K562 (cell line): ENCODE results near the gene FMO5. TPM values are rescaled to one million over a fixed set of nuclear protein-coding genes. Genes with fewer than 3 reads are reported as not detected.
"Not testable (repeated sequence)": the region's sequence is repeated elsewhere in the genome, so short reads cannot be mapped to it uniquely, and the experiment has no call there.

ENCODE experiments used
- ATAC-seq: fragments of 200-7000 bp; cut with Tn5 transposase; 3 replicates; pipeline ENCODE4 v1.9.1; 2020; ENCODE audit warnings: moderate library complexity
- BruUV-seq: library from RNA; stranded (reverse); fragments of 400-500 nt; replicated peaks from 2 replicates; lab custom pipeline; 2021; lab: Mats Ljungman, UMichigan
- CTCF ChIA-PET: fragments of 300-600 bp; formaldehyde crosslinking; extraction: SDS; loops from one replicate; lab custom pipeline; 2021; ENCODE audit warnings: low intra/inter-chr PET ratio; lab: Yijun Ruan, JAX
- POLR2A ChIA-PET: fragments of 300-600, 350-650 bp; sonication (Branson Sonifier 250); formaldehyde crosslinking; extraction: SDS; loops from one replicate; lab custom pipeline; 2021; ENCODE audit warnings: antibody characterized with exemption, inconsistent platforms; lab: Yijun Ruan, JAX
- DNase-seq, 4 experiments: peaks; one replicate each; pipeline versions ENCODE4 v3.0.0 to v3.0.0-alpha.2; 2011 to 2018; ENCODE audit warnings: low spot score in 3 of 4, mixed read lengths in 3 of 4; ENCODE audit errors: extremely low read depth in 1 of 4
- FAIRE-seq: peaks from 2 replicates; lab custom pipeline; 2011; peaks lifted over from hg19 to GRCh38; lab: Jason Lieb, UNC
- H2AFZ ChIP-seq: 2 replicates; pipeline ENCODE4 v1.6.0; 2011; ENCODE audit warnings: low read depth, low read length, control low read depth, inconsistent platforms
- H3K27ac ChIP-seq: fragments of 200-600 bp; 3 replicates; pipeline ENCODE4 v1.8.0; 2011; ENCODE audit warnings: low read depth, mild to moderate bottlenecking, control low read depth, inconsistent platforms, low read length, moderate library complexity, mixed read lengths; ENCODE audit errors: extremely low read depth
- H3K27me3 ChIP-seq, 2 experiments: fragments of 300-600 bp in 1 of 2; 2 replicates in 1 of 2; 3 replicates in 1 of 2; pipeline versions ENCODE4 v1.6.0 to v1.8.0; 2011; ENCODE audit warnings: inconsistent platforms in 2 of 2, low read length in 2 of 2, mild to moderate bottlenecking in 1 of 2, mixed read lengths in 1 of 2, moderate library complexity in 1 of 2; ENCODE audit not compliant: control insufficient read depth in 2 of 2, insufficient read depth in 2 of 2
- H3K36me3 ChIP-seq: fragments of 300-600 bp; 3 replicates; pipeline ENCODE4 v1.8.0; 2011; ENCODE audit warnings: mild to moderate bottlenecking, low read length, inconsistent platforms; ENCODE audit not compliant: control insufficient read depth, insufficient read depth
- H3K4me1 ChIP-seq, 2 experiments: fragments of 200-600 bp in 1 of 2; replicated peaks in 1 of 2; 2 replicates in 1 of 2; 3 replicates in 1 of 2; pipeline versions ENCODE4 v1.5.1 to v1.8.0; 2011; ENCODE audit warnings: inconsistent platforms in 2 of 2, low read length in 2 of 2, mild to moderate bottlenecking in 1 of 2, mixed read lengths in 1 of 2, moderate library complexity in 1 of 2; ENCODE audit not compliant: control insufficient read depth in 2 of 2, insufficient read depth in 2 of 2
- H3K4me2 ChIP-seq: 2 replicates; pipeline ENCODE4 v1.6.1; 2011; ENCODE audit warnings: low read length, control low read depth, inconsistent platforms, mixed read lengths; ENCODE audit not compliant: insufficient read depth
- H3K4me3 ChIP-seq: fragments of 200-600 bp; sonication (generic), shearing (Covaris generic); 2 replicates; pipeline ENCODE4 v1.5.1; 2016; ENCODE audit warnings: control low read depth, inconsistent platforms
- H3K79me2 ChIP-seq: fragments of 200-600 bp; 3 replicates; pipeline ENCODE4 v1.8.0; 2011; ENCODE audit warnings: low read length, inconsistent platforms; ENCODE audit not compliant: control insufficient read depth, insufficient read depth
- H3K9ac ChIP-seq, 2 experiments: 2 replicates each; pipeline versions ENCODE4 v1.6.0 to v1.6.1; 2011; ENCODE audit warnings: low read depth in 2 of 2, low read length in 2 of 2, control low read depth in 1 of 2, inconsistent platforms in 1 of 2, mild to moderate bottlenecking in 1 of 2, mixed read lengths in 1 of 2; ENCODE audit not compliant: insufficient read depth in 1 of 2
- H3K9me1 ChIP-seq: one replicate; pipeline ENCODE4 v1.6.0; 2011; ENCODE audit warnings: inconsistent platforms, mild to moderate bottlenecking, low read length, moderate library complexity; ENCODE audit not compliant: control insufficient read depth, insufficient read depth
- H3K9me3 ChIP-seq: replicated peaks from 2 replicates; pipeline ENCODE4 v1.5.1; 2011; ENCODE audit warnings: low read depth, low read length, inconsistent platforms; ENCODE audit not compliant: control insufficient read depth, insufficient read depth
- H4K20me1 ChIP-seq: replicated peaks from 2 replicates; pipeline ENCODE4 v1.6.1; 2011; ENCODE audit warnings: low read length, inconsistent platforms, mixed read lengths; ENCODE audit not compliant: control insufficient read depth, insufficient read depth
- CHD2 ChIP-seq: IDR thresholded peaks from 2 replicates; pipeline ENCODE4 v1.6.1; 2011; ENCODE audit warnings: low read depth, low read length
- ETV6 ChIP-seq, 3 experiments: fragments of 150-350 bp in 1 of 3; sonication (generic) in 1 of 3; formaldehyde crosslinking in 1 of 3; IDR thresholded peaks; 2 replicates each; pipeline versions ENCODE4 v1.6.1 to v1.8.0; 2014 to 2022; ENCODE audit warnings: borderline replicate concordance in 2 of 3, low read depth in 2 of 3, antibody characterized with exemption in 1 of 3, low read length in 1 of 3, mild to moderate bottlenecking in 1 of 3, missing genetic modification reagents in 1 of 3
- GATAD2A ChIP-seq: fragments of 450-650 bp; IDR thresholded peaks from 2 replicates; pipeline ENCODE4 v1.6.1; 2017
- MBD2 ChIP-seq: sonication (generic); IDR thresholded peaks from 2 replicates; pipeline ENCODE4 v1.6.1; 2016; ENCODE audit warnings: low read depth, borderline replicate concordance
- MTF1 ChIP-seq: fragments of 250-450 bp; sonication (Bioruptor Pico); IDR thresholded peaks from 2 replicates; pipeline ENCODE4 v1.9.0; 2021; ENCODE audit warnings: moderate library complexity, mild to moderate bottlenecking, inconsistent platforms, borderline replicate concordance
- NFE2L1 ChIP-seq: fragments of 450-650 bp; IDR thresholded peaks from 2 replicates; pipeline ENCODE4 v1.6.1; 2016; ENCODE audit warnings: missing genetic modification characterization, low read depth, mild to moderate bottlenecking, missing compliant biosample characterization, moderate library complexity, borderline replicate concordance
- PHF8 ChIP-seq: fragments of 200-600 bp; sonication (generic); IDR thresholded peaks from 2 replicates; pipeline ENCODE4 v1.6.1; 2012; ENCODE audit warnings: mixed run types, mild to moderate bottlenecking, inconsistent platforms, low read length, moderate library complexity, borderline replicate concordance
- STAG1 ChIP-seq: sonication (generic); formaldehyde crosslinking; IDR thresholded peaks from 2 replicates; pipeline ENCODE4 v1.5.0; 2020; ENCODE audit warnings: missing genetic modification reagents, borderline replicate concordance
- ZNF143 ChIP-seq: sonication (generic); formaldehyde crosslinking; IDR thresholded peaks from 2 replicates; pipeline ENCODE4 v1.9.0; 2022; ENCODE audit warnings: mild to moderate bottlenecking, missing genetic modification reagents
- ZNF165 ChIP-seq: fragments of 250-450 bp; sonication (Bioruptor Pico); IDR thresholded peaks from 2 replicates; pipeline ENCODE4 v1.4.0; 2020; ENCODE audit warnings: borderline replicate concordance
- ZNF780A ChIP-seq: fragments of 250-450 bp; sonication (Bioruptor Pico); IDR thresholded peaks from 2 replicates; pipeline ENCODE4 v1.5.0; 2021; ENCODE audit warnings: mild to moderate bottlenecking
- WGBS: fragments of 100-300 bp; shearing (Covaris generic); methylation state at CpG from one replicate; pipeline ENCODE4 v1.1.6; 2016; ENCODE audit warnings: low coverage, mixed read lengths; ENCODE audit not compliant: insufficient coverage; ENCODE audit errors: missing lambda C conversion rate; 5-methylcytosine and 5-hydroxymethylcytosine counted together
- in situ Hi-C: fragments of 300-500 bp; cut with MboI; formaldehyde crosslinking; loops from 4 replicates; pipeline ENCODE4 v1.15.0; 2018; ENCODE audit warnings: inconsistent platforms, mixed read lengths
- intact Hi-C: fragments of 100-400 bp; cut with micrococcal nuclease; formaldehyde crosslinking; loops from 2 replicates; pipeline ENCODE4 v1.14.2; 2022
- polyA plus RNA-seq, 8 experiments: library from polyadenylated mRNA; depleted of rRNA in 4 of 8; stranded (reverse) in 5 of 8; unstranded in 3 of 8; fragments of >200 nt; fragmentation: Nextera tagmentation in 2 of 8; fragmentation: Illumina TruSeq in 1 of 8; extraction: Ambion mirVana in 2 of 8; extraction: Trizol in 1 of 8; gene quantifications; 2 replicates each; pipeline versions ENCODE4 v1.2.1 to v1.2.3, GENCODE V29; 2011 to 2014; ENCODE audit warnings: inconsistent platforms in 1 of 8, missing spikeins in 1 of 8
- total RNA-seq, 7 experiments: library from RNA; depleted of rRNA in 6 of 7; stranded (reverse); fragments of >200 nt in 6 of 7; fragmentation: Illumina TruSeq in 2 of 7; extraction: Trizol in 2 of 7; gene quantifications; 2 replicates each; pipeline versions ENCODE4 v1.2.1 to v1.2.3, GENCODE V29; 2011 to 2021; ENCODE audit warnings: low replicate concordance in 1 of 7
- TF ChIP-seq, protein P1 (sequence below), 2 experiments: fragments of 450-650 bp in 1 of 2; sonication (generic) in 1 of 2; formaldehyde crosslinking; conservative IDR thresholded peaks; 2 replicates each; pipeline versions ENCODE4 v1.4.0 to v1.8.1; 2020 to 2022; ENCODE audit warnings: mild to moderate bottlenecking in 1 of 2, missing genetic modification reagents in 1 of 2
- TF ChIP-seq, protein P2 (sequence below): fragments of 450-650 bp; formaldehyde crosslinking; IDR thresholded peaks from 2 replicates; pipeline ENCODE4 v1.4.0; 2022; ENCODE audit warnings: missing genetic modification characterization

Gene FMO5
- total and polyA plus RNA-seq, 9 of the 15 experiments (the other 6 are each of a cell fraction or from before 2014, with no cell fraction given), result 0.11 to 0.69 (median 0.19) TPM; not detected in 1

DNA sequence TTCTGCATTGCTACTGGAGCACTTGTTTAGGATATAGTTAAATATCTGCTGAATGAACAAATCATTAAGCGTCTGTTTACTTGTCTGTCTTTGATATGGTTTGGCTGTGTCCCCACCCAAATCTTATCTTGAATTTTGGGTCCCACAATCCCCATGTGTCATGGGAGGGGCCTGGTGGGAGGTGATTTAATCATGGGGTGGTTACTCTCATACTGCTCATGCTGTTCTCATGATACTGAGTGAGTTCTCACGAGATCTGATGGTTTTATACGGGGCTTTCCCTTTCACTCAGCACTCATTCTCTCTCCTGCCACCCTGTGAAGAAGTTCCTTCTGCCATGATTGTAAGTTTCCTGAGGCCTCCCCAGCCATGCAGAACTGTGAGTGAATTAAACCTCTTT, 27.8 kb downstream of the FMO5 start:
- POLR2A ChIA-PET, result not testable (repeated sequence)
- TF ChIP-seq CHD2, result peak; percentile 49; the same call in 1 of the 2 replicates
- TF ChIP-seq, all 486 proteins: peak for 1; not testable (repeated sequence) for 485
- H3K4me3 ChIP-seq, H2AFZ ChIP-seq, CTCF ChIA-PET, in situ Hi-C loops, H3K36me3 ChIP-seq, H3K9me3 ChIP-seq, intact Hi-C loops, H4K20me1 ChIP-seq, H3K9ac ChIP-seq, H3K4me2 ChIP-seq, ATAC-seq, FAIRE-seq, BruUV-seq, H3K4me1 ChIP-seq, H3K27ac ChIP-seq, H3K27me3 ChIP-seq, H3K9me1 ChIP-seq, H3K79me2 ChIP-seq: not testable (repeated sequence)
- peak in 1 of 4 experiments; percentile 11 for DNase-seq
- WGBS, result 0% methylated on average over 3 of the region's 3 CpGs

DNA sequence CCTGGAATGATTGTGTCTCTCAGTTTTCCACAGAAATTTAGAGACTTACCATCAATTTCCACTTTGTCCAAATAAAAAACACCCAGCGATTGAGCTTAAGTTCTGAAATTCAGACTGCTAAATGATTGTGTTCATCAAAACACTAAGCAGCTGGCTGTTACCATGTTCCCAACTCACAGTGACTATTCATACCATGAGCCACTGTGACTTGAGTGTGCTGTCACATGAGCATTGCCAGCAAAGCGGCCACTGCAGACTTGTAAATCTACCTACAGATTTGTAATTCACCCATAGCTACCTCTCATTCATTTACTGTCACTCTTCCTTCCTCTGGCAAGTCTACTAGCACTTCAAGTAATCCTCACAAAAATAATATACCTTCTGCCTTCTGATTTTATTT, 35.6 kb downstream of the FMO5 start:
- intact Hi-C loops (no loop called here), in situ Hi-C loops (no loop called here)
- Histone ChIP-seq H3K27ac (no peak overlapping the region), H3K79me2 (no peaks in the 10 kb centered on the region), H4K20me1 (no peaks in the 10 kb centered on the region), H3K4me2 (no peak overlapping the region), H2AFZ (no peak overlapping the region), H3K4me1 (no peaks in the 10 kb centered on the region), H3K9ac (no peak overlapping the region), H3K27me3 (peaks cover 6 to 8% of the 10 kb centered on the region in 2 experiments; a peak in 2 of 5 replicates), H3K9me1 (no peaks in the 10 kb centered on the region), H3K4me3 (no peak overlapping the region), H3K36me3 (no peaks in the 10 kb centered on the region), H3K9me3 (no peaks in the 10 kb centered on the region)
- ChIA-PET CTCF (no interaction called here), POLR2A (interaction anchor here (1.4 kb wide), 1 partner anchor 12 kb away, joined by 5 read pairs; no protein-coding TSS in a partner anchor)
- ATAC-seq (no peak), FAIRE-seq (no peak), DNase-seq (no peak)
- no TSS peak for BruUV-seq
- WGBS, result 8% methylated on average over 2 of the region's 2 CpGs
- no peak for TF ChIP-seq MTF1
- TF ChIP-seq, protein P1, sequence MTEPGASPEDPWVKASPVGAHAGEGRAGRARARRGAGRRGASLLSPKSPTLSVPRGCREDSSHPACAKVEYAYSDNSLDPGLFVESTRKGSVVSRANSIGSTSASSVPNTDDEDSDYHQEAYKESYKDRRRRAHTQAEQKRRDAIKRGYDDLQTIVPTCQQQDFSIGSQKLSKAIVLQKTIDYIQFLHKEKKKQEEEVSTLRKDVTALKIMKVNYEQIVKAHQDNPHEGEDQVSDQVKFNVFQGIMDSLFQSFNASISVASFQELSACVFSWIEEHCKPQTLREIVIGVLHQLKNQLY (CRISPR knock-in tag; conservative IDR thresholded peaks at IDR 0.05), result no peak
- no peak for TF ChIP-seq PHF8
- no peak for TF ChIP-seq GATAD2A
- TF ChIP-seq ETV6 (IDR thresholded peaks at IDR 0.05; ENCODE audit: borderline replicate concordance in 1 of 2, low read depth in 2 of 2, low read length in 1 of 2), result no peak
- TF ChIP-seq ETV6 (CRISPR knock-in tag; IDR thresholded peaks at IDR 0.05; ENCODE audit: borderline replicate concordance), result no peak
- no peak for TF ChIP-seq MBD2
- no peak for TF ChIP-seq ZNF780A
- no peak for TF ChIP-seq ZNF165
- TF ChIP-seq, protein P2, sequence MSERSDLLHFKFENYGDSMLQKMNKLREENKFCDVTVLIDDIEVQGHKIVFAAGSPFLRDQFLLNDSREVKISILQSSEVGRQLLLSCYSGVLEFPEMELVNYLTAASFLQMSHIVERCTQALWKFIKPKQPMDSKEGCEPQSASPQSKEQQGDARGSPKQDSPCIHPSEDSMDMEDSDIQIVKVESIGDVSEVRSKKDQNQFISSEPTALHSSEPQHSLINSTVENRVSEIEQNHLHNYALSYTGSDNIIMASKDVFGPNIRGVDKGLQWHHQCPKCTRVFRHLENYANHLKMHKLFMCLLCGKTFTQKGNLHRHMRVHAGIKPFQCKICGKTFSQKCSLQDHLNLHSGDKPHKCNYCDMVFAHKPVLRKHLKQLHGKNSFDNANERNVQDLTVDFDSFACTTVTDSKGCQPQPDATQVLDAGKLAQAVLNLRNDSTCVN, result no peak
- TF ChIP-seq NFE2L1 (tag), result no peak
- TF ChIP-seq STAG1 (CRISPR knock-in tag), result no peak
- TF ChIP-seq ZNF143 (CRISPR knock-in tag), result no peak
